Measurements from ENCODE around the gene ANKRD13A. TPM values are rescaled to one million over a fixed set of nuclear protein-coding genes. Genes with fewer than 3 reads are reported as not detected.

Gene ANKRD13A
- total RNA-seq, 1 donor from 2014 or later: 20.0 TPM

GRCh38 chr12:110038741-110039084 lies 39.5 kb downstream of the ANKRD13A start:
- Histone ChIP-seq H3K27ac (replicated peaks) (no peak overlapping the region), H3K4me1 (peaks cover 50% of the 10 kb centered on the region), H3K9me3 (replicated peaks) (no peaks in the 10 kb centered on the region), H3K36me3 (peaks cover 59% of the 10 kb centered on the region), H3K27me3 (ENCODE audit: low read depth) (no peaks in the 10 kb centered on the region), H3K4me3 (no peak overlapping the region)
- intact Hi-C loops (cut with micrococcal nuclease): no loop called here
- no peak for DNase-seq
- TF ChIP-seq, protein P1, sequence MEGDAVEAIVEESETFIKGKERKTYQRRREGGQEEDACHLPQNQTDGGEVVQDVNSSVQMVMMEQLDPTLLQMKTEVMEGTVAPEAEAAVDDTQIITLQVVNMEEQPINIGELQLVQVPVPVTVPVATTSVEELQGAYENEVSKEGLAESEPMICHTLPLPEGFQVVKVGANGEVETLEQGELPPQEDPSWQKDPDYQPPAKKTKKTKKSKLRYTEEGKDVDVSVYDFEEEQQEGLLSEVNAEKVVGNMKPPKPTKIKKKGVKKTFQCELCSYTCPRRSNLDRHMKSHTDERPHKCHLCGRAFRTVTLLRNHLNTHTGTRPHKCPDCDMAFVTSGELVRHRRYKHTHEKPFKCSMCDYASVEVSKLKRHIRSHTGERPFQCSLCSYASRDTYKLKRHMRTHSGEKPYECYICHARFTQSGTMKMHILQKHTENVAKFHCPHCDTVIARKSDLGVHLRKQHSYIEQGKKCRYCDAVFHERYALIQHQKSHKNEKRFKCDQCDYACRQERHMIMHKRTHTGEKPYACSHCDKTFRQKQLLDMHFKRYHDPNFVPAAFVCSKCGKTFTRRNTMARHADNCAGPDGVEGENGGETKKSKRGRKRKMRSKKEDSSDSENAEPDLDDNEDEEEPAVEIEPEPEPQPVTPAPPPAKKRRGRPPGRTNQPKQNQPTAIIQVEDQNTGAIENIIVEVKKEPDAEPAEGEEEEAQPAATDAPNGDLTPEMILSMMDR (IDR thresholded peaks at IDR 0.05; ENCODE audit: borderline replicate concordance): no peak

DNA sequence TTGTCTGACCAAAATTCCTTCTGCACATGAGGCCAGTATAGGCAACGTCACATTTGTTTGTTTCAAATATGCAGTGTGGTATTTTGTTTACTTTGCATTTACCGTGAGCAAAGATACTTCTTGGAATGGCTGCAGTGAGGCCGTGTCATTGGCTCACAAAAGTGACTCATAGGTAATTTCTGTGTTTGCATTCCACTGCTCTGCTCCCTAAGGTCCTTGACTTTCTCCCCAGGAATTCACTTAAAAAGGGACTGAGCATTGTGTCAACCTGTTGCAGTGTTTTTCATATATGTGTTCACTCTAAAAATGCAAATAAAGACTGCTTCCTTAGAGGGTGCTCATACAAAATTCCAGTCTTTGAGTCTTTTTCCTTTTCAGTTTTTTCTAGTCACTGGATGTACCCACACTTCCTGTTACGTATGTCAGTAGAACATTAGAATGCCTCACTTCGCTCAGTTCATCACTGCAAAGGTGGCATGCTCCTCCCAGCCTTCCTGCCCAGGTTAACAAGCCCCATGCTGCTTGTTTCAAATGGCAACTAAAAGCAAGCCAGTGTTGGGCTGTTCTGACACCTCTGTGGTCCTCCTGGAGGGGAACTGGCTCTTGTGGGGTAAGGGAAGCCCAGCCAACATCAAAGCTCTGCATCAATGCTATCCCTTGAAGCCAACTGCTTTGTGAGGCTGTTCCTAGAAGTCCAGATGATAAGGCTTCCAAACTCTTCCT lies 40.0 kb downstream of the ANKRD13A start:
- no peaks in the 10 kb centered on the region for H3K27me3 ChIP-seq (ENCODE audit: low read depth)
- no peak overlapping the region for H3K27ac ChIP-seq (replicated peaks)
- TF ChIP-seq, protein P1 (IDR thresholded peaks at IDR 0.05; ENCODE audit: borderline replicate concordance): no peak
- H3K4me1 ChIP-seq: peaks cover 51% of the 10 kb centered on the region
- no peak for DNase-seq
- intact Hi-C loops (cut with micrococcal nuclease): no loop called here
- peaks cover 59% of the 10 kb centered on the region for H3K36me3 ChIP-seq
- H3K9me3 ChIP-seq (replicated peaks): no peaks in the 10 kb centered on the region
- no peak overlapping the region for H3K4me3 ChIP-seq

GRCh38 chr12:110042264-110042663 lies 43.0 kb downstream of the ANKRD13A start:
- no peaks in the 10 kb centered on the region for H3K27me3 ChIP-seq (ENCODE audit: low read depth)
- H3K27ac ChIP-seq (replicated peaks): peak overlapping the region; percentile 80
- peaks cover 51% of the 10 kb centered on the region for H3K4me1 ChIP-seq
- intact Hi-C loops (cut with micrococcal nuclease): no loop called here
- TF ChIP-seq, protein P1 (IDR thresholded peaks at IDR 0.05; ENCODE audit: borderline replicate concordance): no peak
- H3K9me3 ChIP-seq (replicated peaks): no peaks in the 10 kb centered on the region
- peaks cover 33% of the 10 kb centered on the region for H3K36me3 ChIP-seq
- H3K4me3 ChIP-seq: no peak overlapping the region
- DNase-seq: peak; percentile 16

- H3K27ac ChIP-seq (replicated peaks): no peak overlapping the region
- intact Hi-C loops (cut with micrococcal nuclease): no loop called here
Measured at GRCh38 chr12:110046451-110047187, 47.4 kb downstream of the ANKRD13A start.

DNA sequence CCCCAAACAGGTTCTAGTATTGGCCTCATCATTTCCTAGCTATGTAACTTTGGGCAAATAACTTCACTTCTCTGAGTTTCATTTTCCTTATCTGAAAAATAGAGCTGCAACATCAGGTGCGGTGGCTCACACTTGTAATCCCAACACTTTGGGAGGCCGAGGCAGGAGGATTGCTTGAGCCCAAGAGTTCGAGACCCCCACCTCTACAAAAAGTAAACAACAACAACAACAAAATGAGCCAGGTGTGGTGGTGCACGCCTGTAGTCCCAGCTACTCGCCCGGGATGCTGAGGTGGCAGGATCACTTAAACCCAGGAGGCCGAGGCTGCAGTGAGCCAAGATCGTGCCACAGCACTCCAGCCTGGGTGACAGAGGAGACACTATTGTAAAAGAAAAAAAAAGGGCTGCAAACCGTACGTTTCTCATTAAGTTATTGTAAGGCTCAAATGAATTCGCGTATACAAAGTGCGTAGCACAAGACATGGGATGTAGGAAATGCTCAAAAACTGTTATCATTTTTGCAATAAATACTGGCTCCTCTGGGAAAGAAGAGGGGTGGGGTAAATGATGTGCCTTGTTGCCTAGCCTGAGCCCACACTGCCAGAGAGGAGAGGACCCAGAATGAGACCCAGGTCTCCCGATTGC lies 48.2 kb downstream of the ANKRD13A start:
- no peak for DNase-seq
- peaks cover 6% of the 10 kb centered on the region for H3K36me3 ChIP-seq
- H3K4me3 ChIP-seq: peak overlapping the region; percentile 84
- no peaks in the 10 kb centered on the region for H3K27me3 ChIP-seq (ENCODE audit: low read depth)
- TF ChIP-seq, protein P1 (IDR thresholded peaks at IDR 0.05; ENCODE audit: borderline replicate concordance): no peak
- peak overlapping the region; percentile 83 for H3K27ac ChIP-seq (replicated peaks)
- peaks cover 40% of the 10 kb centered on the region for H3K4me1 ChIP-seq
- intact Hi-C loops (cut with micrococcal nuclease): no loop called here
- H3K9me3 ChIP-seq (replicated peaks): no peaks in the 10 kb centered on the region

More at GRCh38 chr12:110046451-110047187, 47.4 kb downstream of the ANKRD13A start:
- Histone ChIP-seq H3K27me3 (ENCODE audit: low read depth) (no peaks in the 10 kb centered on the region), H3K9me3 (replicated peaks) (no peaks in the 10 kb centered on the region), H3K36me3 (peaks cover 12% of the 10 kb centered on the region), H3K4me3 (peak overlapping the region; percentile 84), H3K4me1 (peaks cover 46% of the 10 kb centered on the region)
- TF ChIP-seq, protein P1 (IDR thresholded peaks at IDR 0.05; ENCODE audit: borderline replicate concordance): no peak
- DNase-seq: no peak

All from left ventricle myocardium inferior (tissue), 1 donor.